Nephron progenitor cell (in vitro differentiated cells): ENCODE results near the gene RIC3.
"Not testable (repeated sequence)": the region's sequence is repeated elsewhere in the genome, so short reads cannot be mapped to it uniquely, and the experiment has no call there.

Experiments
- DNase-seq: peaks from one replicate; pipeline ENCODE4 v3.0.0; 2021
- H3K27ac Mint-ChIP-seq: 2 replicates; pipeline ENCODE4 v1.8.0; 2021; ENCODE audit warnings: mild to moderate bottlenecking, moderate library complexity, mixed read lengths
- H3K27me3 Mint-ChIP-seq: 2 replicates; pipeline ENCODE4 v1.8.0; 2021; ENCODE audit warnings: mild to moderate bottlenecking, low read depth, mixed read lengths; ENCODE audit not compliant: poor library complexity
- H3K36me3 Mint-ChIP-seq: 2 replicates; pipeline ENCODE4 v1.8.0; 2021; ENCODE audit warnings: low read depth, mixed read lengths
- H3K4me1 Mint-ChIP-seq: 2 replicates; pipeline ENCODE4 v1.8.0; 2021; ENCODE audit warnings: mixed read lengths
- H3K4me3 Mint-ChIP-seq: 2 replicates; pipeline ENCODE4 v1.8.0; 2021; ENCODE audit warnings: mild to moderate bottlenecking, moderate library complexity, mixed read lengths
- H3K9me3 Mint-ChIP-seq: 2 replicates; pipeline ENCODE4 v1.8.0; 2021; ENCODE audit warnings: mild to moderate bottlenecking, moderate library complexity, mixed read lengths
- TF ChIP-seq, protein P1 (sequence below): fragments of 200-600 bp; sonication (generic); IDR thresholded peaks from 2 replicates; pipeline ENCODE4 v1.5.0; 2021; ENCODE audit warnings: antibody characterized with exemption

RIC3 gene

DNA sequence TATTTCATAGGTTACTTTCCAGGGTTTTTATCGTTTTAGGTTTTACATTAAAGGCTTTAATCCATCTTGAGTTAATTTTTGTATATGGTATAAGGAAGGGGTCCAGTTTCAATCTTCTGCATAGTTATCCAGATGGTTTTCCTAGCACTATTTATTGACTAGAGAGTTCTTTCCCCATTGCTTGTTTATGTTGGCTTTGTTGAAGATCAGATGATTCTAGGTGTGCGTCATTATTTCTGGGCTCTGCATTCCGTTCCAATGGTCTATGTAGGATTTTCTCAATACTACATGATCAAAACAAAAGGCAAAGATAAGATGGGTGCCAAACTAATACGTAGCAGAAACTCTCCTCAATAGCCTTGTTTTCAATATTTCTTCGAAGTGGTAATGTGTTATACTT lies 14.3 kb upstream of the RIC3 start:
- Mint-ChIP-seq H3K36me3 (no peaks in the 10 kb centered on the region), H3K4me1 (no peaks in the 10 kb centered on the region), H3K27me3 (peaks cover 18% of the 10 kb centered on the region), H3K9me3 (peaks cover 41% of the 10 kb centered on the region), H3K4me3 (no peak overlapping the region), H3K27ac (no peak overlapping the region)
- DNase-seq: no peak
- TF ChIP-seq, protein P1, sequence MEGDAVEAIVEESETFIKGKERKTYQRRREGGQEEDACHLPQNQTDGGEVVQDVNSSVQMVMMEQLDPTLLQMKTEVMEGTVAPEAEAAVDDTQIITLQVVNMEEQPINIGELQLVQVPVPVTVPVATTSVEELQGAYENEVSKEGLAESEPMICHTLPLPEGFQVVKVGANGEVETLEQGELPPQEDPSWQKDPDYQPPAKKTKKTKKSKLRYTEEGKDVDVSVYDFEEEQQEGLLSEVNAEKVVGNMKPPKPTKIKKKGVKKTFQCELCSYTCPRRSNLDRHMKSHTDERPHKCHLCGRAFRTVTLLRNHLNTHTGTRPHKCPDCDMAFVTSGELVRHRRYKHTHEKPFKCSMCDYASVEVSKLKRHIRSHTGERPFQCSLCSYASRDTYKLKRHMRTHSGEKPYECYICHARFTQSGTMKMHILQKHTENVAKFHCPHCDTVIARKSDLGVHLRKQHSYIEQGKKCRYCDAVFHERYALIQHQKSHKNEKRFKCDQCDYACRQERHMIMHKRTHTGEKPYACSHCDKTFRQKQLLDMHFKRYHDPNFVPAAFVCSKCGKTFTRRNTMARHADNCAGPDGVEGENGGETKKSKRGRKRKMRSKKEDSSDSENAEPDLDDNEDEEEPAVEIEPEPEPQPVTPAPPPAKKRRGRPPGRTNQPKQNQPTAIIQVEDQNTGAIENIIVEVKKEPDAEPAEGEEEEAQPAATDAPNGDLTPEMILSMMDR: no peak

- H3K4me1 Mint-ChIP-seq: no peaks in the 10 kb centered on the region
- H3K4me3 Mint-ChIP-seq: no peak overlapping the region
- H3K36me3 Mint-ChIP-seq: no peaks in the 10 kb centered on the region
- no peak overlapping the region for H3K27ac Mint-ChIP-seq
- TF ChIP-seq, protein P1: no peak
- no peak for DNase-seq
- peaks cover 30% of the 10 kb centered on the region for H3K27me3 Mint-ChIP-seq
- peaks cover 27% of the 10 kb centered on the region for H3K9me3 Mint-ChIP-seq
Observed at GRCh38 chr11:8180469-8180868, 11.6 kb upstream of the RIC3 start.

DNA sequence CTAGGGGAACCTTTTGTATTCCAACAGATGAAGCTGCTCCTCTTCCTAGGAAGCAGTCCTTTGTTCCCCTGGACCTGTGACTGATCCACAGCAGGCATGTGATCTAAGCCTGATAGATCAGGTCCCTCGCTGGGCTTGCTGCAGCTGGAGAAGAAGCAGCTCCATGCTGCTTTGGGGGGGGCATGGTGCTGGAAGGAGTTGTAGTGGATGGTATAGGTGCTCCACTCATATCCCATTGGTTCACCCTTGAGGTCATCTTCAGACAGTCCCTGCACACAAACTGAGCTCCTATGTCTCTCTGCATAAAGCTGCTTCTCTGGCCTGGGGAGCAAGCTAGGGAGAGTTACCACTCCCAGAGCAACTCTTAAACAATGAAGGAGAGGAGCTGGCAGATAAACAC lies 9.5 kb upstream of the RIC3 start:
- DNase-seq: no peak
- Mint-ChIP-seq H3K36me3 (no peaks in the 10 kb centered on the region), H3K4me3 (no peak overlapping the region), H3K27me3 (peaks cover 44% of the 10 kb centered on the region), H3K9me3 (peaks cover 8% of the 10 kb centered on the region), H3K4me1 (no peaks in the 10 kb centered on the region), H3K27ac (no peak overlapping the region)
- TF ChIP-seq, protein P1: no peak

DNA sequence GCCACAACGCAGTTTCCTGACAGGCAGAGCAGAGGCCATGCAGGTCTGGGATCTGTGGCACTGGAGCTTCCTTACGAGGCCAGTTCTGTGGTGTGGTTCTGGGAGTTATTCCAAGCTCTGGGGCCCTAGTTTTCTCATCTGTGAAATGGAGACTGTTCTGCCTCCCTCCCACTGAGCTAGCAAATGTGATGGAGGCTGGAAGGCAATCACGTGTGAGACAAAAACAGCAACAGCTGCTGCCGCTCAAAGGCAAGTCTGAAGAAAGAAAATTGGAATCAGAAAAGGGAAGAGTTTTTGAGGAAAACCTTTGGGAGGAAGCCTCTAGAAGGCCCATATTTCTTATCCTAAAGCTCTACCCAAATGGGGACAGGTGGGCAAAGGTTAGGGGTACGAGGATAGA lies 8.3 kb upstream of the RIC3 start:
- Mint-ChIP-seq H3K36me3 (no peaks in the 10 kb centered on the region), H3K27ac (no peak overlapping the region), H3K9me3 (no peaks in the 10 kb centered on the region), H3K4me3 (no peak overlapping the region), H3K27me3 (peaks cover 43% of the 10 kb centered on the region), H3K4me1 (no peaks in the 10 kb centered on the region)
- TF ChIP-seq, protein P1: no peak
- no peak for DNase-seq

- DNase-seq: no peak
- TF ChIP-seq, protein P1: no peak
- H3K36me3 Mint-ChIP-seq: no peaks in the 10 kb centered on the region
- H3K4me1 Mint-ChIP-seq: peaks cover 23% of the 10 kb centered on the region
- H3K27ac Mint-ChIP-seq: no peak overlapping the region
- H3K27me3 Mint-ChIP-seq: peaks cover 64% of the 10 kb centered on the region
- peak overlapping the region; percentile 84 for H3K4me3 Mint-ChIP-seq
- no peaks in the 10 kb centered on the region for H3K9me3 Mint-ChIP-seq
Observed at GRCh38 chr11:8167796-8168195, 1.0 kb downstream of the RIC3 start.

- Mint-ChIP-seq H3K36me3 (no peaks in the 10 kb centered on the region), H3K27me3 (peaks cover 51% of the 10 kb centered on the region), H3K27ac (no peak overlapping the region), H3K9me3 (no peaks in the 10 kb centered on the region), H3K4me3 (no peak overlapping the region), H3K4me1 (peaks cover 23% of the 10 kb centered on the region)
- TF ChIP-seq, protein P1: no peak
- no peak for DNase-seq
Observed at GRCh38 chr11:8164746-8165145, 4.1 kb downstream of the RIC3 start.

DNA sequence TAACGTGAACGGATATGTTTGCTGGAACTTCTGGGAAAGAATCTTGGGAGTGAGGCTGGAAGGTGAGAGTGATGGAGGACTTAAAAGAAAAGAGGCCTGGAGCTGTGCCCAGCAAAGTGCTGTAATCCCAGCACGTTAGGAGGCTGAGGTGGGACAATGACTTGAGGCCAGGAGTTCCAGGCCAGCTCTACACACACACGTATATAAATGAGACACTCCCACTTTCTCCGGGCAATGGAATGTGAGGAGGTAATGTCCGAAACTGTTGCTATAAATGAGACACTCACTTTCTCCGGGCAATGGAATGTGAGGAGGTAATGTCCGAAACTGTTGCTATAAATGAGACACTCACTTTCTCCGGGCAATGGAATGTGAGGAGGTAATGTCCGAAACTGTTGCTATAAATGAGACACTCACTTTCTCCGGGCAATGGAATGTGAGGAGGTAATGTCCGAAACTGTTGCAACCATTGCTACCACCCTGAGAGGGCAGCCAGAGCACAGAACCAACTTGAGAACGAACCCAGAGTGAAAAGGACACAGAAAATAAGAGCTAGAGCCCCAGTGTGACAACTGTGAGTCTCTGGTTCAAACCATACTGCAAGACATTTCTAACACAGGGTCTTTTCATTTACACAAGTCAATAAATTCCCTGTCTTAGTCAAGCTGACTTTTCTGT lies 7.1 kb downstream of the RIC3 start:
- H3K27me3 Mint-ChIP-seq: peaks cover 21% of the 10 kb centered on the region
- not testable (repeated sequence) for H3K9me3 Mint-ChIP-seq, H3K27ac Mint-ChIP-seq

More for the DNA sequence above, 7.1 kb downstream of the RIC3 start:
- H3K4me3 Mint-ChIP-seq, H3K4me1 Mint-ChIP-seq, H3K36me3 Mint-ChIP-seq, DNase-seq: not testable (repeated sequence)
